Endothelial cell of umbilical vein (primary cell): ENCODE data around the gene PON2. TPM values are rescaled to one million over a fixed set of nuclear protein-coding genes. Genes with fewer than 3 reads are reported as not detected.

Experiments used
- BruUV-seq: library from RNA; stranded (reverse); fragments of 400-500 nt; replicated peaks from 2 replicates; lab custom pipeline; 2021; lab: Mats Ljungman, UMichigan
- CTCF ChIA-PET: fragments of 300-600, 350-600 bp; sonication (Branson Sonifier 250); formaldehyde crosslinking; loops from one replicate; lab custom pipeline; 2021; ENCODE audit warnings: antibody characterized with exemption, inconsistent platforms; lab: Charles Lee
- POLR2A ChIA-PET: fragments of 300-600, 350-600 bp; sonication (Branson Sonifier 250); formaldehyde crosslinking; loops from one replicate; lab custom pipeline; 2021; ENCODE audit warnings: antibody characterized with exemption, inconsistent platforms; lab: Charles Lee
- DNase-seq: peaks from one replicate; pipeline ENCODE4 v3.0.0-alpha.2; 2011; ENCODE audit warnings: low read depth, low spot score
- FAIRE-seq: peaks from 2 replicates; lab custom pipeline; 2011; peaks lifted over from hg19 to GRCh38; lab: Jason Lieb, UNC
- H2AFZ ChIP-seq: 2 replicates; pipeline ENCODE4 v1.6.0; 2012; ENCODE audit warnings: low read depth, low read length, control low read depth, inconsistent platforms
- H3K27ac ChIP-seq: 2 replicates; pipeline ENCODE4 v1.5.1; 2011; ENCODE audit warnings: low read depth, mild to moderate bottlenecking, control low read depth, low read length, moderate library complexity; ENCODE audit not compliant: insufficient read depth
- H3K27me3 ChIP-seq, 2 experiments: 2 replicates each; pipeline versions ENCODE4 v1.6.0 to v1.6.1; 2011; ENCODE audit warnings: low read length in 2 of 2, mixed read lengths in 1 of 2; ENCODE audit not compliant: control insufficient read depth in 2 of 2, insufficient read depth in 2 of 2
- H3K36me3 ChIP-seq, 2 experiments: 2 replicates in 1 of 2; 3 replicates in 1 of 2; pipeline ENCODE4 v1.5.1; 2011; ENCODE audit warnings: low read length in 2 of 2, mild to moderate bottlenecking in 1 of 2, moderate library complexity in 1 of 2; ENCODE audit not compliant: control insufficient read depth in 2 of 2, insufficient read depth in 2 of 2; ENCODE audit errors: extremely low read depth in 1 of 2
- H3K4me1 ChIP-seq: 3 replicates; pipeline ENCODE4 v1.5.1; 2011; ENCODE audit warnings: mild to moderate bottlenecking, low read length; ENCODE audit not compliant: control insufficient read depth, insufficient read depth; ENCODE audit errors: extremely low read depth
- H3K4me2 ChIP-seq: 2 replicates; pipeline ENCODE4 v1.6.1; 2011; ENCODE audit warnings: low read length, control low read depth, mixed read lengths; ENCODE audit not compliant: insufficient read depth
- H3K4me3 ChIP-seq, 3 experiments: fragments of 200-600 bp in 1 of 3; sonication (generic), shearing (Covaris generic) in 1 of 3; replicated peaks in 1 of 3; 2 replicates each; pipeline ENCODE4 v1.5.1; 2011 to 2016; ENCODE audit warnings: control low read depth in 3 of 3, low read length in 3 of 3, mild to moderate bottlenecking in 2 of 3, inconsistent platforms in 1 of 3, low read depth in 1 of 3, moderate library complexity in 1 of 3; ENCODE audit not compliant: insufficient read depth in 1 of 3
- H3K79me2 ChIP-seq: 2 replicates; pipeline ENCODE4 v1.6.0; 2012; ENCODE audit warnings: low read length, inconsistent platforms; ENCODE audit not compliant: control insufficient read depth, insufficient read depth
- H3K9ac ChIP-seq: replicated peaks from 2 replicates; pipeline ENCODE3; 2011; ENCODE audit warnings: low read length, control low read depth; ENCODE audit not compliant: insufficient read depth; ENCODE audit errors: extremely low read depth
- H3K9me1 ChIP-seq: replicated peaks from 3 replicates; pipeline ENCODE4 v1.6.0; 2011; ENCODE audit warnings: mild to moderate bottlenecking, low read length; ENCODE audit not compliant: control insufficient read depth, insufficient read depth; ENCODE audit errors: extremely low read depth
- H3K9me3 ChIP-seq: replicated peaks from 2 replicates; pipeline ENCODE4 v1.5.1; 2012; ENCODE audit warnings: low read length, inconsistent platforms; ENCODE audit not compliant: control insufficient read depth, insufficient read depth
- H4K20me1 ChIP-seq: replicated peaks from 2 replicates; pipeline ENCODE3; 2011; ENCODE audit warnings: mild to moderate bottlenecking, low read length; ENCODE audit not compliant: control insufficient read depth, insufficient read depth; ENCODE audit errors: extremely low read depth
- CTCF ChIP-seq, 2 donors: IDR thresholded peaks; 1 replicate in 1 of 2; 2 replicates in 1 of 2; pipeline ENCODE4 v1.5.1; 2011; ENCODE audit warnings: low read length in 2 of 2, mild to moderate bottlenecking in 2 of 2, moderate library complexity in 2 of 2, control low read depth in 1 of 2, inconsistent platforms in 1 of 2, low read depth in 1 of 2; ENCODE audit not compliant: insufficient read depth in 1 of 2; ENCODE audit errors: extremely low read depth in 1 of 2
- EZH2 ChIP-seq: IDR thresholded peaks from 2 replicates; pipeline ENCODE4 v1.6.1; 2012; ENCODE audit warnings: borderline replicate concordance, low read depth, mild to moderate bottlenecking, moderate library complexity, low read length, inconsistent platforms; ENCODE audit not compliant: severe bottlenecking
- FOS ChIP-seq: IDR thresholded peaks from 2 replicates; pipeline ENCODE4 v1.6.1; 2011; ENCODE audit warnings: mild to moderate bottlenecking, low read length, moderate library complexity, borderline replicate concordance; ENCODE audit not compliant: insufficient read depth
- GATA2 ChIP-seq: IDR thresholded peaks from 2 replicates; pipeline ENCODE4 v1.7.0; 2011; ENCODE audit warnings: low read depth, mild to moderate bottlenecking, moderate library complexity, mixed read lengths, low read length; ENCODE audit not compliant: insufficient read length, insufficient read depth
- JUN ChIP-seq: IDR thresholded peaks from 2 replicates; pipeline ENCODE4 v1.6.1; 2011; ENCODE audit warnings: borderline replicate concordance, low read depth; ENCODE audit not compliant: insufficient read length, insufficient read depth
- MAX ChIP-seq: IDR thresholded peaks from 2 replicates; pipeline ENCODE4 v1.6.1; 2011; ENCODE audit not compliant: insufficient read depth, insufficient read length
- MYC ChIP-seq: IDR thresholded peaks from one replicate; pipeline ENCODE4 v1.6.1; 2011; ENCODE audit warnings: mild to moderate bottlenecking, low read depth, low read length
- POLR2A ChIP-seq: IDR thresholded peaks from 2 replicates; pipeline ENCODE4 v1.6.1; 2012; ENCODE audit warnings: low read depth, mild to moderate bottlenecking, control low read depth, low read length
- POLR2AphosphoS5 ChIP-seq: IDR thresholded peaks from 2 replicates; pipeline ENCODE4 v1.6.1; 2012; ENCODE audit warnings: low read depth, mild to moderate bottlenecking, control low read depth, low read length, moderate library complexity; ENCODE audit not compliant: insufficient read depth
- dilution Hi-C: fragments of 300-500 bp; cut with MboI; formaldehyde crosslinking; loops from one replicate; pipeline ENCODE4 v1.15.0; 2019; ENCODE audit warnings: low sequenced_read_pairs; ENCODE audit not compliant: extremely low pct_ligation_motif_present
- intact Hi-C: fragments of 100-400 bp; cut with micrococcal nuclease; formaldehyde crosslinking; loops from one replicate; pipeline ENCODE4 v1.10.0; 2022
- polyA plus RNA-seq, 4 experiments: library from polyadenylated mRNA; depleted of rRNA in 3 of 4; stranded (reverse) in 3 of 4; unstranded in 1 of 4; fragments of >200 nt; gene quantifications; 2 replicates each; pipeline versions ENCODE4 v1.2.1 to v1.2.3, GENCODE V29; 2011 to 2012; ENCODE audit warnings: missing spikeins in 1 of 4
- total RNA-seq: library from RNA; stranded (reverse); gene quantifications from 2 replicates; pipeline ENCODE4 v1.2.3, GENCODE V29; 2021

PON2 gene
- total and polyA plus RNA-seq, 2 donors (not counting 3 experiments of a cell fraction or from before 2014, with no cell fraction given), result 110 to 125 TPM

DNA sequence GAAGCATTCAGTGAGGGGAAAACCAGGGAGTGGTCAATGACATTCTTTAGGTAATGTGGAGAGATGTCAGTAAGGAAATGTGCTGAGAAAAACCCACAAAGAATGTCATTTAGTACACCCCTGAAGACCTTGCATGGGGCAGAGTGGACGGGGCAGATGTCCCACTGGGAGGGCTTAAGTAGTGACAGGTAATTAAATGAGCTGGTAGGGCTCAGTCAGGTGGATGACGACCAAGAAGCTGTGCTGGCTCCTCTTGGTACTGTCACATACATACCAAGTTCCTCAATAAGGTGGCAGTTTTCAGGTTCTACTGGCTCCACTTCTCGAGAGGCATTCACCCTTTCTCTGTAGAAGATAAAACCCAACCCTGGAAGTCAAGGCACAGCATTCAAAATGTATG, 40.5 kb downstream of the PON2 start:
- TF ChIP-seq CTCF (IDR thresholded peaks at IDR 0.05; ENCODE audit: extremely low read depth in 1 of 2, insufficient read depth in 1 of 2, low read depth in 1 of 2, low read length in 2 of 2) (no peak), MYC (no peak), GATA2 (no peak), FOS (no peak), JUN (no peak), POLR2A (no peak), MAX (no peak), POLR2AphosphoS5 (no peak), EZH2 (no peak)
- Histone ChIP-seq H3K79me2 (no peaks in the 10 kb centered on the region), H3K9me3 (no peaks in the 10 kb centered on the region), H3K4me3 (no peak overlapping the region), H3K36me3 (no peaks in the 10 kb centered on the region), H4K20me1 (no peaks in the 10 kb centered on the region), H3K9ac (no peak overlapping the region), H3K9me1 (no peaks in the 10 kb centered on the region), H2AFZ (no peak overlapping the region), H3K27me3 (no peaks in the 10 kb centered on the region), H3K4me1 (peaks cover 4% of the 10 kb centered on the region), H3K27ac (no peak overlapping the region), H3K4me2 (no peak overlapping the region)
- ChIA-PET POLR2A (no interaction called here), CTCF (no interaction called here)
- intact Hi-C loops (no loop called here), dilution Hi-C loops (no loop called here)
- DNase-seq (no peak), FAIRE-seq (no peak)
- BruUV-seq, result no TSS peak
